CD4-positive, alpha-beta T cell (primary cell): ENCODE data around the gene NR3C1. TPM values are rescaled to one million over a fixed set of nuclear protein-coding genes. Genes with fewer than 3 reads are reported as not detected.
A peak's percentile ranks its signal among the peaks of the same experiment; 100 is the strongest.

Source experiments
- ATAC-seq: fragments of 200-7000 bp; cut with Tn5 transposase; one replicate; pipeline ENCODE4 v1.10.0; 2022; ENCODE audit warnings: mild to moderate bottlenecking; ENCODE audit not compliant: poor library complexity
- CTCF ChIA-PET: fragments of 350-600 bp; sonication (Branson Sonifier 250); formaldehyde crosslinking; loops from one replicate; lab custom pipeline; 2021; ENCODE audit warnings: antibody characterized with exemption, inconsistent platforms; lab: Charles Lee
- POLR2A ChIA-PET: fragments of 350-600 bp; sonication (Branson Sonifier 250); formaldehyde crosslinking; loops from one replicate; lab custom pipeline; 2021; ENCODE audit warnings: antibody characterized with exemption, inconsistent platforms; lab: Charles Lee
- DNase-seq, 14 experiments: peaks; one replicate each; pipeline ENCODE4 v3.0.0-alpha.2; 2013 to 2020; ENCODE audit warnings: mixed read lengths in 2 of 14
- H3K27ac ChIP-seq, 2 donors: one replicate each; pipeline versions ENCODE4 v1.5.1 to v1.7.0; 2013; ENCODE audit warnings: low read length in 2 of 2, low read depth in 1 of 2, mild to moderate bottlenecking in 1 of 2
- H3K27me3 ChIP-seq, 2 experiments: 1 replicate in 1 of 2; 2 replicates in 1 of 2; pipeline versions ENCODE4 v1.6.1 to v1.7.0; 2013; ENCODE audit warnings: low read length in 2 of 2, control low read depth in 1 of 2, mild to moderate bottlenecking in 1 of 2, moderate library complexity in 1 of 2; ENCODE audit not compliant: insufficient read depth in 2 of 2, control insufficient read depth in 1 of 2
- H3K36me3 ChIP-seq: one replicate; pipeline ENCODE4 v1.6.1; 2013; ENCODE audit warnings: low read length, control low read depth; ENCODE audit not compliant: insufficient read depth
- H3K4me1 ChIP-seq: one replicate; pipeline ENCODE4 v1.6.1; 2013; ENCODE audit warnings: low read length, control low read depth; ENCODE audit not compliant: insufficient read depth
- H3K4me3 ChIP-seq: one replicate; pipeline ENCODE4 v1.5.1; 2013; ENCODE audit warnings: mild to moderate bottlenecking, low read length, moderate library complexity
- H3K9me3 ChIP-seq, 2 experiments: 1 replicate in 1 of 2; 2 replicates in 1 of 2; pipeline versions ENCODE4 v1.6.1 to v1.7.0; 2013; ENCODE audit warnings: low read length in 2 of 2, mild to moderate bottlenecking in 2 of 2, control low read depth in 1 of 2, moderate library complexity in 1 of 2; ENCODE audit not compliant: control insufficient read depth in 1 of 2, insufficient read depth in 1 of 2
- H3K27ac Mint-ChIP-seq: one replicate; pipeline ENCODE4 v1.8.0; 2020; ENCODE audit warnings: mixed read lengths
- H3K27me3 Mint-ChIP-seq: one replicate; pipeline ENCODE4 v1.8.0; 2021; ENCODE audit warnings: mixed read lengths
- H3K36me3 Mint-ChIP-seq: one replicate; pipeline ENCODE4 v1.8.0; 2021; ENCODE audit warnings: low read depth, mixed read lengths
- H3K4me1 Mint-ChIP-seq: one replicate; pipeline ENCODE4 v1.8.0; 2021; ENCODE audit warnings: low read depth, mixed read lengths
- H3K4me3 Mint-ChIP-seq: one replicate; pipeline ENCODE4 v1.8.0; 2020; ENCODE audit warnings: mild to moderate bottlenecking, mixed read lengths
- H3K9me3 Mint-ChIP-seq: one replicate; pipeline ENCODE4 v1.8.0; 2020; ENCODE audit warnings: mixed read lengths
- CTCF ChIP-seq: fragments of 200-600 bp; IDR thresholded peaks from one replicate; pipeline ENCODE4 v1.8.0; 2022; ENCODE audit warnings: antibody characterized with exemption, mild to moderate bottlenecking
- intact Hi-C, 2 experiments: fragments of 100-400 bp; cut with DNase I in 1 of 2; cut with micrococcal nuclease in 1 of 2; formaldehyde crosslinking; loops; one replicate each; pipeline versions ENCODE4 v1.15.1 to v1.9.0; 2023 to 2025; cut with DNase I, micrococcal nuclease
- total RNA-seq, 174 experiments: library from RNA in 2 of 174; stranded (reverse) in 2 of 174; gene quantifications; one replicate each; pipeline ENCODE4 v1.2.3 and lab custom pipeline; 2021 to 2026

The NR3C1 gene
- total RNA-seq, 2 experiments from 2014 or later = 168 to 191 TPM

- Mint-ChIP-seq H3K27me3 (no peaks in the 10 kb centered on the region), H3K36me3 (peaks cover 21% of the 10 kb centered on the region), H3K4me1 (peaks cover 38% of the 10 kb centered on the region), H3K9me3 (no peaks in the 10 kb centered on the region), H3K4me3 (no peak overlapping the region), H3K27ac (no peak overlapping the region)
- H3K4me1 ChIP-seq = peaks cover 12% of the 10 kb centered on the region
- no peak for TF ChIP-seq CTCF
- no peaks in the 10 kb centered on the region for H3K36me3 ChIP-seq
- no peak overlapping the region for H3K27ac ChIP-seq
- DNase-seq (no peak), ATAC-seq (no peak)
- POLR2A ChIA-PET = interaction anchor here (0.9 to 1.6 kb wide), 2 partner anchors 12 to 54 kb away, joined by 3 to 5 read pairs; partner anchors contain the start of gene NR3C1
- CTCF ChIA-PET = interaction anchor here (0.8 kb wide), 1 partner anchor 18 kb away, joined by 3 read pairs; no protein-coding TSS in a partner anchor
- intact Hi-C loops = loop anchor here in 1 of 2 experiments (5.0 kb wide), 1 partner anchor 42 kb away; no protein-coding TSS in a partner anchor
- no peaks in the 10 kb centered on the region for H3K9me3 ChIP-seq
- no peak overlapping the region for H3K4me3 ChIP-seq
- no peaks in the 10 kb centered on the region for H3K27me3 ChIP-seq
These were observed 54.3 kb downstream of the NR3C1 start for GRCh38 chr5:143349177-143349576.

- Mint-ChIP-seq H3K27ac (peak overlapping the region; percentile 43), H3K4me1 (peaks cover 33% of the 10 kb centered on the region), H3K9me3 (no peaks in the 10 kb centered on the region), H3K4me3 (peak overlapping the region; percentile 47), H3K27me3 (no peaks in the 10 kb centered on the region), H3K36me3 (peaks cover 17% of the 10 kb centered on the region)
- no peak for ATAC-seq
- Histone ChIP-seq H3K36me3 (no peaks in the 10 kb centered on the region), H3K4me3 (no peak overlapping the region), H3K9me3 (no peaks in the 10 kb centered on the region), H3K4me1 (peaks cover 7% of the 10 kb centered on the region), H3K27ac (no peak overlapping the region), H3K27me3 (no peaks in the 10 kb centered on the region)
- TF ChIP-seq CTCF = no peak
- CTCF ChIA-PET = interaction anchor here (0.8 to 1.3 kb wide), 2 partner anchors 11 to 56 kb away, joined by 3 read pairs; partner anchors contain the start of gene NR3C1
- POLR2A ChIA-PET = interaction anchor here (0.8 to 1.4 kb wide), 3 partner anchors 10 to 56 kb away, joined by 4 read pairs; partner anchors contain the start of gene NR3C1
- intact Hi-C loops = loop anchor here in 1 of 2 experiments (5.0 kb wide), 1 partner anchor 41 kb away; no protein-coding TSS in a partner anchor
- no peak for DNase-seq
These were observed 55.7 kb downstream of the NR3C1 start for GRCh38 chr5:143347698-143348344.

- Histone ChIP-seq H3K27ac (no peak overlapping the region), H3K9me3 (no peaks in the 10 kb centered on the region), H3K36me3 (no peaks in the 10 kb centered on the region), H3K4me1 (peaks cover 7% of the 10 kb centered on the region), H3K4me3 (no peak overlapping the region), H3K27me3 (no peaks in the 10 kb centered on the region)
- ChIA-PET POLR2A (interaction anchor here (1.1 to 1.4 kb wide), 2 partner anchors 15 to 57 kb away, joined by 4 read pairs; partner anchors contain the start of gene NR3C1), CTCF (interaction anchor here (1.3 kb wide), 1 partner anchor 10 kb away, joined by 3 read pairs; no protein-coding TSS in a partner anchor)
- no peak for TF ChIP-seq CTCF
- DNase-seq (no peak), ATAC-seq (no peak)
- Mint-ChIP-seq H3K9me3 (no peaks in the 10 kb centered on the region), H3K27me3 (no peaks in the 10 kb centered on the region), H3K36me3 (peaks cover 18% of the 10 kb centered on the region), H3K4me1 (peaks cover 33% of the 10 kb centered on the region), H3K4me3 (no peak overlapping the region), H3K27ac (peak overlapping the region; percentile 43)
- intact Hi-C loops = loop anchor here in 1 of 2 experiments (5.0 kb wide), 1 partner anchor 40 kb away; no protein-coding TSS in a partner anchor
These were observed 56.4 kb downstream of the NR3C1 start for GRCh38 chr5:143347046-143347445.
